ENCODE data around the gene EGFR.

Gene EGFR

GRCh38 chr7:55131142-55131929, 112.5 kb downstream of the EGFR start:
- DNase-seq = no peak

GRCh38 chr7:55132550-55132889, 113.7 kb downstream of the EGFR start:
- no peak for DNase-seq

- no peak for DNase-seq
Measured at GRCh38 chr7:55132890-55133551, 114.2 kb downstream of the EGFR start.

- DNase-seq = no peak
Measured at GRCh38 chr7:55133630-55134358, 115.0 kb downstream of the EGFR start.

- no peak for DNase-seq
Measured at GRCh38 chr7:55134359-55134725, 115.5 kb downstream of the EGFR start.

- no peak for DNase-seq
Measured at GRCh38 chr7:55134786-55135185, 116.0 kb downstream of the EGFR start.

GRCh38 chr7:55135462-55135861, 116.6 kb downstream of the EGFR start:
- DNase-seq = no peak

- no peak for DNase-seq
Measured at GRCh38 chr7:55138663-55139062, 119.8 kb downstream of the EGFR start.

- no peak for DNase-seq
Measured at GRCh38 chr7:55140221-55140940, 121.6 kb downstream of the EGFR start.

GRCh38 chr7:55140941-55141278, 122.1 kb downstream of the EGFR start:
- DNase-seq = no peak

- no peak for DNase-seq
Measured at GRCh38 chr7:55142919-55143600, 124.2 kb downstream of the EGFR start.

GRCh38 chr7:55144333-55145317, 125.8 kb downstream of the EGFR start:
- no peak for DNase-seq

GRCh38 chr7:55145606-55146005, 126.8 kb downstream of the EGFR start:
- DNase-seq = no peak

- DNase-seq = no peak
Measured at GRCh38 chr7:55147101-55147500, 128.3 kb downstream of the EGFR start.

- no peak for DNase-seq
Measured at GRCh38 chr7:55147736-55148135, 128.9 kb downstream of the EGFR start.

GRCh38 chr7:55148571-55148970, 129.8 kb downstream of the EGFR start:
- DNase-seq = no peak

- no peak for DNase-seq
Measured at GRCh38 chr7:55149001-55149400, 130.2 kb downstream of the EGFR start.

- no peak for DNase-seq
Measured at GRCh38 chr7:55150166-55150565, 131.3 kb downstream of the EGFR start.

- no peak for DNase-seq
Measured at GRCh38 chr7:55150709-55151451, 132.1 kb downstream of the EGFR start.

- no peak for DNase-seq
Measured at GRCh38 chr7:55152516-55152915, 133.7 kb downstream of the EGFR start.

GRCh38 chr7:55154096-55154495, 135.3 kb downstream of the EGFR start:
- no peak for DNase-seq

Measured in stimulated activated CD4-positive, alpha-beta T cell treated with anti-CD3 and anti-CD28 coated beads, Interleukin-4, amount 100 ng/mL, for 4 hours (primary cell).